ENCODE data around the gene DLGAP1.
"Not testable (repeated sequence)": the region's sequence is repeated elsewhere in the genome, so short reads cannot be mapped to it uniquely, and the experiment has no call there.

Gene DLGAP1

GRCh38 chr18:3666526-3667254, 788.4 kb downstream of the DLGAP1 start:
- DNase-seq: no peak

GRCh38 chr18:3665780-3666525, 789.2 kb downstream of the DLGAP1 start:
- DNase-seq: peak; percentile 76

- no peak for DNase-seq
Observed at GRCh38 chr18:3665204-3665603, 789.9 kb downstream of the DLGAP1 start.

GRCh38 chr18:3664563-3665178, 790.4 kb downstream of the DLGAP1 start:
- DNase-seq: no peak

- no peak for DNase-seq
Observed at GRCh38 chr18:3663870-3664512, 791.1 kb downstream of the DLGAP1 start.

GRCh38 chr18:3661989-3662388, 793.1 kb downstream of the DLGAP1 start:
- DNase-seq: no peak

- DNase-seq: no peak
Observed at GRCh38 chr18:3660739-3661515, 794.2 kb downstream of the DLGAP1 start.

- DNase-seq: no peak
Observed at GRCh38 chr18:3658529-3658928, 796.6 kb downstream of the DLGAP1 start.

GRCh38 chr18:3655254-3656050, 799.7 kb downstream of the DLGAP1 start:
- DNase-seq: no peak

- DNase-seq: no peak
Observed at GRCh38 chr18:3654442-3655253, 800.5 kb downstream of the DLGAP1 start.

- no peak for DNase-seq
Observed at GRCh38 chr18:3653851-3654441, 801.2 kb downstream of the DLGAP1 start.

GRCh38 chr18:3653263-3653850, 801.8 kb downstream of the DLGAP1 start:
- no peak for DNase-seq

GRCh38 chr18:3652380-3653262, 802.5 kb downstream of the DLGAP1 start:
- DNase-seq: peak; percentile 33

GRCh38 chr18:3651266-3651665, 803.8 kb downstream of the DLGAP1 start:
- DNase-seq: no peak

- DNase-seq: not testable (repeated sequence)
Observed at GRCh38 chr18:3650521-3651042, 804.5 kb downstream of the DLGAP1 start.

- DNase-seq: no peak
Observed at GRCh38 chr18:3649633-3650426, 805.3 kb downstream of the DLGAP1 start.

GRCh38 chr18:3649135-3649632, 805.9 kb downstream of the DLGAP1 start:
- DNase-seq: no peak

GRCh38 chr18:3648641-3649040, 806.5 kb downstream of the DLGAP1 start:
- DNase-seq: no peak
